Measurements from ENCODE around the gene MIS18A. TPM values are rescaled to one million over a fixed set of nuclear protein-coding genes. Genes with fewer than 3 reads are reported as not detected.
"Not testable (repeated sequence)": the region's sequence is repeated elsewhere in the genome, so short reads cannot be mapped to it uniquely, and the experiment has no call there.

Gene MIS18A
- total RNA-seq, 1 donor, result 13.0 TPM

DNA sequence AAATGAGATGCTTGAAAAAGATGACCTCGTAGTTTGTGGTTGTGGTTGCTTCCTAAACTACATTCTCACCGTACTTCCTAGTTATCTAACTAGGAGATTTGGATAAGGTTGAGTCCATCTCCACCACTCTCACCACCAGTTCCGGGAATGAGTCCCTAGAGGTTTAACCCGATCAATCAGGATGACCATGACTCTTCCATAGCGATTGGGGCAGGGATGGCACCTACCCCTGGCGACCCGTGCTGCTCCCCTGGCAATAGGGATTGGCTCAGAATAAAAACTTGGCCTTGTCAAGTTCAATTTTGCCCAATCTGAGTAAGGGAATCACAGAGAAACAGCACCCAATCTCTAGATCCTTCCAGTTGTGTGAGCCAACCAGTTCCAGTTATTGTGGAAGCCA lies 2.7 kb upstream of the MIS18A start:
- DNase-seq (ENCODE audit: low read depth), result no peak
- TF ChIP-seq, protein P1, sequence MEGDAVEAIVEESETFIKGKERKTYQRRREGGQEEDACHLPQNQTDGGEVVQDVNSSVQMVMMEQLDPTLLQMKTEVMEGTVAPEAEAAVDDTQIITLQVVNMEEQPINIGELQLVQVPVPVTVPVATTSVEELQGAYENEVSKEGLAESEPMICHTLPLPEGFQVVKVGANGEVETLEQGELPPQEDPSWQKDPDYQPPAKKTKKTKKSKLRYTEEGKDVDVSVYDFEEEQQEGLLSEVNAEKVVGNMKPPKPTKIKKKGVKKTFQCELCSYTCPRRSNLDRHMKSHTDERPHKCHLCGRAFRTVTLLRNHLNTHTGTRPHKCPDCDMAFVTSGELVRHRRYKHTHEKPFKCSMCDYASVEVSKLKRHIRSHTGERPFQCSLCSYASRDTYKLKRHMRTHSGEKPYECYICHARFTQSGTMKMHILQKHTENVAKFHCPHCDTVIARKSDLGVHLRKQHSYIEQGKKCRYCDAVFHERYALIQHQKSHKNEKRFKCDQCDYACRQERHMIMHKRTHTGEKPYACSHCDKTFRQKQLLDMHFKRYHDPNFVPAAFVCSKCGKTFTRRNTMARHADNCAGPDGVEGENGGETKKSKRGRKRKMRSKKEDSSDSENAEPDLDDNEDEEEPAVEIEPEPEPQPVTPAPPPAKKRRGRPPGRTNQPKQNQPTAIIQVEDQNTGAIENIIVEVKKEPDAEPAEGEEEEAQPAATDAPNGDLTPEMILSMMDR (IDR thresholded peaks at IDR 0.05; ENCODE audit: insufficient read depth, low read depth, low read length), result no peak
- H3K4me3 ChIP-seq (ENCODE audit: low read depth, low read length), result no peak overlapping the region

DNA sequence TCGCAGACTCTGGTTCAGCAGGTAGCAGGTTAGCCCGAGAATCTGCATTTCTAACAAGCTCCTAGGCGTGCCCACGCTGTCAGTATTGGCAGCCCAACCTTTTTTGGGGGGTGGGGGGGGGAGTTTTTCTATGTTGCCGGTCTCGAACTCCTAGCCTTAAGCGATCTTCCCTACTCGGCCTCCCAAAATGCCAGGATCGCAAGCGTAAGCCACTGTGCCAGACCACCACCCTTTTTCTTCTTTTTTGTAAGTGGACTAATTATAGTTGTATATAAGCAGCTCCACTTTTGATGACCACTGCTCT lies 480 bp upstream of the MIS18A start:
- DNase-seq (ENCODE audit: low read depth), result no peak
- TF ChIP-seq, protein P1 (IDR thresholded peaks at IDR 0.05; ENCODE audit: insufficient read depth, low read depth, low read length), result no peak
- peak overlapping the region; percentile 94 for H3K4me3 ChIP-seq (ENCODE audit: low read depth, low read length)

GRCh38 chr21:32278103-32278502 lies 746 bp downstream of the MIS18A start:
- DNase-seq (ENCODE audit: low read depth), result peak; percentile 12
- TF ChIP-seq, protein P1 (IDR thresholded peaks at IDR 0.05; ENCODE audit: insufficient read depth, low read depth, low read length), result no peak
- H3K4me3 ChIP-seq (ENCODE audit: low read depth, low read length), result peak overlapping the region; percentile 94

GRCh38 chr21:32276671-32277070 lies 2.2 kb downstream of the MIS18A start:
- H3K4me3 ChIP-seq (ENCODE audit: low read depth, low read length), result no peak overlapping the region
- DNase-seq (ENCODE audit: low read depth), result no peak
- TF ChIP-seq, protein P1 (IDR thresholded peaks at IDR 0.05; ENCODE audit: insufficient read depth, low read depth, low read length), result no peak

- TF ChIP-seq, protein P1 (IDR thresholded peaks at IDR 0.05; ENCODE audit: insufficient read depth, low read depth, low read length), result no peak
- no peak overlapping the region for H3K4me3 ChIP-seq (ENCODE audit: low read depth, low read length)
- DNase-seq (ENCODE audit: low read depth), result no peak
Measured at GRCh38 chr21:32270748-32271147, 8.1 kb downstream of the MIS18A start.

GRCh38 chr21:32265321-32265720 lies 13.5 kb downstream of the MIS18A start:
- not testable (repeated sequence) for DNase-seq (ENCODE audit: low read depth); H3K4me3 ChIP-seq (ENCODE audit: low read depth, low read length)

DNA sequence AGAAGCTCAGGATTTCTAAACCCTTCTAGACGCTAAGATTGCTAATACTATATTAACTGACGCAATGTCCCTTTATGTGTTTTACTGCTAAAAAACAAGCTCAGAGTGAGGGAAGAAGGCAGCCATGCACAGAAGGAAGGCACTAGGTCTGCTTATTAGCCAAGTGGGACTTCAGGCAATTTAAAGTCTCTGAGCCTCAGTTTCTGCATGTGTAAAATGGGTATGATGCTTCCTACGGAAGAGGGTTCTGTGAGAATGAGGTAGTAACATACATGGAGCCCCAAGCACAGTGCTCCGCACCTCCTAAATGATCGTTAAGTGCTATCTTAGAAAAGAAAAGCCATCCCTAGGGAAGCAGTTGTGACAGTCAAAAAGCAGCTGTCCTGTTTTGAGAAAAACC lies 16.9 kb downstream of the MIS18A start:
- no peak overlapping the region for H3K4me3 ChIP-seq (ENCODE audit: low read depth, low read length)
- no peak for DNase-seq (ENCODE audit: low read depth)
- TF ChIP-seq, protein P1 (IDR thresholded peaks at IDR 0.05; ENCODE audit: insufficient read depth, low read depth, low read length), result no peak

Measured in fibroblast of villous mesenchyme (primary cell).